DND-41 (cell line): ENCODE results near the gene CCDC192.

Experiments
- ATAC-seq: fragments of 200-7000 bp; cut with Tn5 transposase; 3 replicates; pipeline ENCODE4 v1.9.1; 2021; ENCODE audit warnings: low read depth; ENCODE audit not compliant: insufficient read depth
- DNase-seq: peaks from one replicate; pipeline ENCODE4 v3.0.0-alpha.2; 2020
- H2AFZ ChIP-seq: 2 replicates; pipeline ENCODE4 v1.6.0; 2012; ENCODE audit warnings: low read depth, low read length
- H3K27ac ChIP-seq: 2 replicates; pipeline ENCODE4 v1.5.1; 2012; ENCODE audit warnings: low read length, inconsistent platforms
- H3K27me3 ChIP-seq: fragments of 200-600 bp; sonication (generic); 2 replicates; pipeline ENCODE4 v1.6.0; 2012; ENCODE audit warnings: low read length, mild to moderate bottlenecking, inconsistent platforms; ENCODE audit not compliant: insufficient read depth, poor library complexity
- H3K36me3 ChIP-seq: 2 replicates; pipeline ENCODE4 v1.5.1; 2012; ENCODE audit warnings: low read length, inconsistent platforms; ENCODE audit not compliant: insufficient read depth
- H3K4me1 ChIP-seq: 2 replicates; pipeline ENCODE4 v1.5.1; 2012; ENCODE audit warnings: mild to moderate bottlenecking, low read length; ENCODE audit not compliant: insufficient read depth
- H3K4me2 ChIP-seq: 2 replicates; pipeline ENCODE4 v1.6.0; 2012; ENCODE audit warnings: mild to moderate bottlenecking, moderate library complexity, low read length, inconsistent platforms; ENCODE audit not compliant: insufficient read depth
- H3K4me3 ChIP-seq, 2 experiments: fragments of 200-600 bp in 1 of 2; shearing (Covaris generic) in 1 of 2; 2 replicates each; pipeline ENCODE4 v1.5.1; 2012 to 2016; ENCODE audit warnings: inconsistent platforms in 2 of 2, low read length in 2 of 2, mild to moderate bottlenecking in 2 of 2, low read depth in 1 of 2, moderate library complexity in 1 of 2
- H3K79me2 ChIP-seq: 2 replicates; pipeline ENCODE4 v1.6.0; 2012; ENCODE audit warnings: low read length, inconsistent platforms; ENCODE audit not compliant: insufficient read depth
- H3K9ac ChIP-seq: 2 replicates; pipeline ENCODE4 v1.6.0; 2012; ENCODE audit warnings: low read depth, mild to moderate bottlenecking, inconsistent platforms, low read length, moderate library complexity
- H3K9me3 ChIP-seq: 2 replicates; pipeline ENCODE4 v1.5.1; 2012; ENCODE audit warnings: low read length, moderate library complexity, mild to moderate bottlenecking, inconsistent platforms; ENCODE audit not compliant: insufficient read depth, severe bottlenecking
- H4K20me1 ChIP-seq: 2 replicates; pipeline ENCODE4 v1.6.0; 2012; ENCODE audit warnings: low read length; ENCODE audit not compliant: insufficient read depth
- EZH2 ChIP-seq: IDR thresholded peaks from 3 replicates; pipeline ENCODE4 v1.6.1; 2012; ENCODE audit warnings: borderline replicate concordance, low read depth, mild to moderate bottlenecking, moderate library complexity, low read length, inconsistent platforms; ENCODE audit not compliant: severe bottlenecking
- TF ChIP-seq, protein P1 (sequence below): IDR thresholded peaks from 2 replicates; pipeline ENCODE4 v1.5.1; 2012; ENCODE audit warnings: borderline replicate concordance, low read length, moderate library complexity, mild to moderate bottlenecking; ENCODE audit not compliant: poor library complexity, severe bottlenecking; ENCODE audit errors: extremely low read depth

CCDC192 gene

DNA sequence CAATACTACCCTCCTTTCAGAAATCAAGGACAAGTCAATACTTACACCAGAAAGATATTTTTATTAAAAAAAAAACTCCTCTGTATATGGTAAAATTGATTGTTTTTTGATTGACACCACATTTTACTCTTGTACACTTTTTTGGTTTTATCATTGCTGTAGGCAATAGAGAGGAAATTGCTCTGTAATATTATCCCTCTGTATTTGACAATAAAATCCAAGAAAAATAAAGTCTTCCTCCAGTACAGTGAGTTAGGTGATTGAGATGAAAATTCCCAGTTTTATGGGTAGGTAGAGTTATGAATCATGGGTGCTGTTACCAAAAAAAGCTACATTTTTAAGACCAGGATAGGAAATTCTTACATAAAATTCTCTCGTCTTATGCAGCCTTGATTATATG, 22.6 kb upstream of the CCDC192 start:
- Histone ChIP-seq H3K36me3 (no peaks in the 10 kb centered on the region), H3K9me3 (no peaks in the 10 kb centered on the region), H3K27ac (no peak overlapping the region), H3K4me2 (no peak overlapping the region), H3K27me3 (no peaks in the 10 kb centered on the region), H3K4me1 (no peaks in the 10 kb centered on the region), H2AFZ (no peak overlapping the region), H3K79me2 (no peaks in the 10 kb centered on the region), H3K4me3 (no peak overlapping the region), H4K20me1 (no peaks in the 10 kb centered on the region), H3K9ac (no peak overlapping the region)
- DNase-seq: no peak
- TF ChIP-seq, protein P1, sequence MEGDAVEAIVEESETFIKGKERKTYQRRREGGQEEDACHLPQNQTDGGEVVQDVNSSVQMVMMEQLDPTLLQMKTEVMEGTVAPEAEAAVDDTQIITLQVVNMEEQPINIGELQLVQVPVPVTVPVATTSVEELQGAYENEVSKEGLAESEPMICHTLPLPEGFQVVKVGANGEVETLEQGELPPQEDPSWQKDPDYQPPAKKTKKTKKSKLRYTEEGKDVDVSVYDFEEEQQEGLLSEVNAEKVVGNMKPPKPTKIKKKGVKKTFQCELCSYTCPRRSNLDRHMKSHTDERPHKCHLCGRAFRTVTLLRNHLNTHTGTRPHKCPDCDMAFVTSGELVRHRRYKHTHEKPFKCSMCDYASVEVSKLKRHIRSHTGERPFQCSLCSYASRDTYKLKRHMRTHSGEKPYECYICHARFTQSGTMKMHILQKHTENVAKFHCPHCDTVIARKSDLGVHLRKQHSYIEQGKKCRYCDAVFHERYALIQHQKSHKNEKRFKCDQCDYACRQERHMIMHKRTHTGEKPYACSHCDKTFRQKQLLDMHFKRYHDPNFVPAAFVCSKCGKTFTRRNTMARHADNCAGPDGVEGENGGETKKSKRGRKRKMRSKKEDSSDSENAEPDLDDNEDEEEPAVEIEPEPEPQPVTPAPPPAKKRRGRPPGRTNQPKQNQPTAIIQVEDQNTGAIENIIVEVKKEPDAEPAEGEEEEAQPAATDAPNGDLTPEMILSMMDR: no peak
- TF ChIP-seq EZH2: no peak
- no peak for ATAC-seq

GRCh38 chr5:127683008-127683407, 20.2 kb upstream of the CCDC192 start:
- Histone ChIP-seq H3K36me3 (no peaks in the 10 kb centered on the region), H3K4me1 (no peaks in the 10 kb centered on the region), H3K4me2 (no peak overlapping the region), H3K79me2 (no peaks in the 10 kb centered on the region), H3K9me3 (no peaks in the 10 kb centered on the region), H3K27ac (no peak overlapping the region), H3K9ac (no peak overlapping the region), H2AFZ (no peak overlapping the region), H4K20me1 (no peaks in the 10 kb centered on the region), H3K27me3 (no peaks in the 10 kb centered on the region), H3K4me3 (no peak overlapping the region)
- no peak for DNase-seq
- no peak for TF ChIP-seq EZH2
- TF ChIP-seq, protein P1: no peak
- no peak for ATAC-seq

DNA sequence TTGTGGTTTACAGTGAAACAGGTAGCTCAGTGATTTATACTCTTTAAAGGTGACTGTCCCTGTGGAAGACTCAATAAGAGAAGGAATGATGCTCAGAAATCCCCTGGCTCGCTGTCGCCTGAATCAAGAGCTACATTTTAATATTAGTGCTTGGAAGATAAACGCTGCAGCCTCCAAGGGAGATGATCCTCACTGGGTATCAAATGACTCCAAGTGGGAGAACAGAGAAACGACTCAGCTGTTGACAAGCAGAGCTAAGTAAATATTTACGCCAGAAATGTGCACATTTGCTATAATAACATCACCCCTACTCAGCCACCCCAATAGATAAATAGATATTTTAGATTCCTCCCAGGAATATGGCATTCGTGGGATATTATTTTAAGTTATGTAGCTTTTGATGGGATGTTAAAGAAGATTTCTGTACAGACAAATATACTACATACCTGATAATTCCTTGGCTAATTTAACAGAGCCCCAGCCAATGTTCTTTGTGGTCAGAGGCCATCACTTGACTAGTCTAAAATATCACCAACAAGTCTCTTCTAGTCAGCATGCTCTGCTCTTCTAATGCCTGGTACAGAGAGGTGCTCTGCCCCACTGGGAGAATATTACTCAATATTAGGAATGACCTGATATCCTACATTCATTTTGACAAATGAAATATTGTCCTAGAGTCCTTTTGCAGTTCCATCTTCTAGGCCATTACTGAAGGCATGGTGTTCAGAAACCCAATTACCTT, 18.3 kb upstream of the CCDC192 start:
- no peaks in the 10 kb centered on the region for H3K36me3 ChIP-seq
- TF ChIP-seq, protein P1: no peak
- no peak for TF ChIP-seq EZH2
- no peaks in the 10 kb centered on the region for H3K4me1 ChIP-seq
- no peak for ATAC-seq
- no peaks in the 10 kb centered on the region for H3K27me3 ChIP-seq
- H3K27ac ChIP-seq: no peak overlapping the region
- DNase-seq: no peak
- no peak overlapping the region for H3K4me2 ChIP-seq
- no peak overlapping the region for H2AFZ ChIP-seq
- no peaks in the 10 kb centered on the region for H4K20me1 ChIP-seq
- no peaks in the 10 kb centered on the region for H3K9me3 ChIP-seq
- H3K4me3 ChIP-seq: no peak overlapping the region
- no peaks in the 10 kb centered on the region for H3K79me2 ChIP-seq
- no peak overlapping the region for H3K9ac ChIP-seq

- no peaks in the 10 kb centered on the region for H4K20me1 ChIP-seq
- no peaks in the 10 kb centered on the region for H3K36me3 ChIP-seq
- H3K27me3 ChIP-seq: no peaks in the 10 kb centered on the region
- H3K4me3 ChIP-seq: no peak overlapping the region
- H3K4me1 ChIP-seq: no peaks in the 10 kb centered on the region
- no peak overlapping the region for H3K4me2 ChIP-seq
- no peak for DNase-seq
- no peak overlapping the region for H3K9ac ChIP-seq
- H3K79me2 ChIP-seq: no peaks in the 10 kb centered on the region
- TF ChIP-seq, protein P1: no peak
- no peak for TF ChIP-seq EZH2
- no peaks in the 10 kb centered on the region for H3K9me3 ChIP-seq
- no peak overlapping the region for H3K27ac ChIP-seq
- no peak overlapping the region for H2AFZ ChIP-seq
- no peak for ATAC-seq
Observed at GRCh38 chr5:127685662-127686061, 17.5 kb upstream of the CCDC192 start.
